Psoas muscle (tissue), 8 donors: ENCODE results near the gene ZMYND10. TPM values are rescaled to one million over a fixed set of nuclear protein-coding genes. Genes with fewer than 3 reads are reported as not detected.

ENCODE experiments used
- ATAC-seq, 4 donors: fragments of 200-7000 bp; cut with Tn5 transposase; one replicate each; pipeline ENCODE4 v1.9.1; 2020; ENCODE audit warnings: moderate library complexity in 3 of 4, mild to moderate bottlenecking in 2 of 4
- DNase-seq, 2 donors: peaks; one replicate each; pipeline ENCODE4 v3.0.0-alpha.2; 2020
- H3K27ac ChIP-seq: fragments of 200-600 bp; one replicate; pipeline ENCODE4 v1.8.0; 2022
- H3K27me3 ChIP-seq, 3 donors: fragments of 200-600 bp in 1 of 3; one replicate each; pipeline versions ENCODE4 v1.6.1 to v1.8.0; 2013 to 2022; ENCODE audit warnings: low read length in 2 of 3, mild to moderate bottlenecking in 2 of 3, moderate library complexity in 1 of 3; ENCODE audit not compliant: insufficient read depth in 3 of 3
- H3K36me3 ChIP-seq, 2 donors: fragments of 200-600 bp in 1 of 2; one replicate each; pipeline versions ENCODE4 v1.6.1 to v1.8.0; 2013 to 2022; ENCODE audit warnings: low read depth in 1 of 2, mild to moderate bottlenecking in 1 of 2, moderate library complexity in 1 of 2; ENCODE audit not compliant: insufficient read depth in 1 of 2
- H3K4me1 ChIP-seq: fragments of 200-600 bp; one replicate; pipeline ENCODE4 v1.8.0; 2022
- H3K4me3 ChIP-seq: fragments of 200-600 bp; one replicate; pipeline ENCODE4 v1.8.0; 2022; ENCODE audit warnings: mild to moderate bottlenecking
- H3K9me3 ChIP-seq: fragments of 200-600 bp; one replicate; pipeline ENCODE4 v1.8.0; 2022
- CTCF ChIP-seq: fragments of 200-600 bp; IDR thresholded peaks from one replicate; pipeline ENCODE4 v1.8.0; 2022; ENCODE audit warnings: antibody characterized with exemption
- whole genome bisulfite sequencing, 3 donors: extraction: QIAGEN DNeasy Blood & Tissue Kit; methylation state at CpG; one replicate each; pipeline versions ENCODE4 v1.1.6 to v1.1.7; 2013; 5-methylcytosine and 5-hydroxymethylcytosine counted together
- intact Hi-C, 2 donors: fragments of 100-400 bp; cut with DNase I; formaldehyde crosslinking; loops; one replicate each; pipeline versions ENCODE4 v1.11.0 to v1.14.2; 2022
- polyA plus RNA-seq, 3 donors: library from polyadenylated mRNA; stranded (reverse); fragments of 200-250 nt; gene quantifications; one replicate each; pipeline ENCODE4 v1.2.3, GENCODE V29; 2013
- total RNA-seq, 4 donors: library from RNA; stranded (reverse); fragmentation: NEBNext Ultra II Directional in 2 of 4; extraction: Animal tissue kit (Norgen Biotek cat#: 25700) in 2 of 4; gene quantifications; one replicate each; pipeline versions ENCODE4 v1.2.1 to v1.2.4, GENCODE V29; 2021 to 2023
- donor health status: healthy with polysubstance abuse.
- donor health status: DM: no; HTN: no; CAD: no; lungs with moderate emphysema.
- donor health status: Bipolar disorder and iron deficiency.
- donor health status: healthy.
- donor health status: DM: yes; HTN: yes; CAD: no.
- donor health status: DM: no; HTN: no; CAD: no.
- donor health status: DM: no; HTN: no; CAD: no.
- donor health status: DM: yes; HTN: yes; CAD: no.

Gene ZMYND10
- total and polyA plus RNA-seq, 7 donors, result 0.23 to 0.99 (median 0.51) TPM

GRCh38 chr3:50383750-50384149 is 38.2 kb upstream of the ZMYND10 start:
- intact Hi-C loops, result no loop called here
- H3K36me3 ChIP-seq, result no peaks in the 10 kb centered on the region
- no peak overlapping the region for H3K4me3 ChIP-seq
- ATAC-seq (no peak), DNase-seq (no peak)
- 87 to 94% (median 90%) methylated on average over 6 of the region's 6 CpGs for WGBS, 3 donors
- no peak overlapping the region for H3K27ac ChIP-seq
- no peaks in the 10 kb centered on the region for H3K27me3 ChIP-seq
- no peaks in the 10 kb centered on the region for H3K9me3 ChIP-seq
- no peaks in the 10 kb centered on the region for H3K4me1 ChIP-seq
- no peak for TF ChIP-seq CTCF

GRCh38 chr3:50382722-50383121 is 37.2 kb upstream of the ZMYND10 start:
- H3K4me1 ChIP-seq, result no peaks in the 10 kb centered on the region
- H3K36me3 ChIP-seq, result no peaks in the 10 kb centered on the region
- H3K27me3 ChIP-seq, result no peaks in the 10 kb centered on the region
- no peaks in the 10 kb centered on the region for H3K9me3 ChIP-seq
- no peak overlapping the region for H3K27ac ChIP-seq
- TF ChIP-seq CTCF, result no peak
- 93 to 98% (median 94%) methylated on average over 12 of the region's 12 CpGs for WGBS, 3 donors
- ATAC-seq (no peak), DNase-seq (no peak)
- H3K4me3 ChIP-seq, result no peak overlapping the region
- intact Hi-C loops, result no loop called here

GRCh38 chr3:50381383-50381782 is 35.9 kb upstream of the ZMYND10 start:
- Histone ChIP-seq H3K4me3 (no peak overlapping the region), H3K36me3 (no peaks in the 10 kb centered on the region), H3K4me1 (no peaks in the 10 kb centered on the region), H3K27me3 (no peaks in the 10 kb centered on the region), H3K9me3 (no peaks in the 10 kb centered on the region), H3K27ac (no peak overlapping the region)
- intact Hi-C loops, result no loop called here
- ATAC-seq (no peak), DNase-seq (no peak)
- TF ChIP-seq CTCF, result no peak
- WGBS, 3 donors, result 94 to 98% (median 97%) methylated on average over 4 of the region's 4 CpGs

- H3K9me3 ChIP-seq, result no peaks in the 10 kb centered on the region
- DNase-seq (no peak), ATAC-seq (no peak)
- H3K27me3 ChIP-seq, result no peaks in the 10 kb centered on the region
- no peaks in the 10 kb centered on the region for H3K4me1 ChIP-seq
- WGBS, 3 donors, result 82 to 88% (median 84%) methylated on average over 17 of the region's 17 CpGs
- no peak overlapping the region for H3K4me3 ChIP-seq
- no peak overlapping the region for H3K27ac ChIP-seq
- no peaks in the 10 kb centered on the region for H3K36me3 ChIP-seq
- intact Hi-C loops, result no loop called here
- TF ChIP-seq CTCF, result no peak
Measured at GRCh38 chr3:50380405-50381085, 35.0 kb upstream of the ZMYND10 start.

- Histone ChIP-seq H3K4me1 (no peaks in the 10 kb centered on the region), H3K4me3 (no peak overlapping the region), H3K9me3 (no peaks in the 10 kb centered on the region), H3K27me3 (no peaks in the 10 kb centered on the region), H3K36me3 (no peaks in the 10 kb centered on the region), H3K27ac (no peak overlapping the region)
- DNase-seq (no peak), ATAC-seq (no peak)
- intact Hi-C loops, result no loop called here
- 93 to 94% (median 93%) methylated on average over 17 of the region's 17 CpGs for WGBS, 3 donors
- TF ChIP-seq CTCF, result no peak
Measured at GRCh38 chr3:50378757-50379156, 33.2 kb upstream of the ZMYND10 start.
